Fibroblast of lung (primary cell): Measurements from ENCODE around the gene RILPL2. TPM values are rescaled to one million over a fixed set of nuclear protein-coding genes. Genes with fewer than 3 reads are reported as not detected.
A peak's percentile ranks its signal among the peaks of the same experiment; 100 is the strongest.

ENCODE experiments used
- DNase-seq, 2 donors: peaks; one replicate each; pipeline versions ENCODE4 v3.0.0 to v3.0.0-alpha.2; 2010; ENCODE audit warnings: low read depth in 2 of 2
- H2AFZ ChIP-seq: 2 replicates; pipeline ENCODE4 v1.5.1; 2012; ENCODE audit warnings: low read length, control low read depth, inconsistent platforms
- H3K27ac ChIP-seq: 2 replicates; pipeline ENCODE4 v1.5.1; 2011; ENCODE audit warnings: low read length, control low read depth; ENCODE audit not compliant: insufficient read depth
- H3K27me3 ChIP-seq: 2 replicates; pipeline ENCODE4 v1.5.1; 2011; ENCODE audit warnings: mild to moderate bottlenecking, low read length; ENCODE audit not compliant: control insufficient read depth, insufficient read depth
- H3K36me3 ChIP-seq: 2 replicates; pipeline ENCODE4 v1.5.1; 2011; ENCODE audit warnings: low read length; ENCODE audit not compliant: control insufficient read depth, insufficient read depth
- H3K4me1 ChIP-seq: 2 replicates; pipeline ENCODE4 v1.5.1; 2011; ENCODE audit warnings: low read length; ENCODE audit not compliant: control insufficient read depth, insufficient read depth; ENCODE audit errors: extremely low read depth
- H3K4me2 ChIP-seq: 2 replicates; pipeline ENCODE4 v1.5.1; 2011; ENCODE audit warnings: low read length, control low read depth; ENCODE audit not compliant: insufficient read depth; ENCODE audit errors: extremely low read depth
- H3K4me3 ChIP-seq, 4 experiments: fragments of 200-600 bp in 1 of 4; sonication (generic) in 1 of 4; replicated peaks in 1 of 4; 2 replicates each; pipeline ENCODE4 v1.5.1; 2011 to 2016; ENCODE audit warnings: low read length in 4 of 4, low read depth in 3 of 4, mild to moderate bottlenecking in 3 of 4, control low read depth in 2 of 4, inconsistent platforms in 1 of 4, mixed read lengths in 1 of 4; ENCODE audit not compliant: insufficient read depth in 1 of 4; ENCODE audit errors: control extremely low read depth in 1 of 4
- H3K79me2 ChIP-seq: 2 replicates; pipeline ENCODE4 v1.5.1; 2012; ENCODE audit warnings: mild to moderate bottlenecking, low read length, inconsistent platforms; ENCODE audit not compliant: control insufficient read depth, insufficient read depth
- H3K9ac ChIP-seq: 2 replicates; pipeline ENCODE4 v1.5.1; 2011; ENCODE audit warnings: mild to moderate bottlenecking, low read length, control low read depth; ENCODE audit not compliant: insufficient read depth
- H3K9me3 ChIP-seq: 2 replicates; pipeline ENCODE4 v1.5.1; 2012; ENCODE audit warnings: low read depth, low read length; ENCODE audit not compliant: control insufficient read depth, insufficient read depth
- H4K20me1 ChIP-seq: 2 replicates; pipeline ENCODE4 v1.5.1; 2011; ENCODE audit warnings: low read length; ENCODE audit not compliant: control insufficient read depth, insufficient read depth; ENCODE audit errors: extremely low read depth
- CTCF ChIP-seq, 2 donors: IDR thresholded peaks in 1 of 2; conservative IDR thresholded peaks in 1 of 2; 1 replicate in 1 of 2; 2 replicates in 1 of 2; pipeline ENCODE4 v1.5.1; 2011 to 2012; ENCODE audit warnings: low read length in 2 of 2, control low read depth in 1 of 2, inconsistent platforms in 1 of 2, low read depth in 1 of 2, mild to moderate bottlenecking in 1 of 2
- EZH2 ChIP-seq: IDR thresholded peaks from 2 replicates; pipeline ENCODE4 v1.5.1; 2012; ENCODE audit warnings: low read length, control low read depth, mild to moderate bottlenecking; ENCODE audit errors: missing control alignments
- polyA plus RNA-seq, 2 donors: library from polyadenylated mRNA; depleted of rRNA in 1 of 2; stranded (reverse) in 1 of 2; unstranded in 1 of 2; fragments of >200 nt; gene quantifications; 2 replicates each; pipeline ENCODE4 v1.2.1, GENCODE V29; 2011 to 2012; ENCODE audit warnings: missing spikeins in 1 of 2
- total RNA-seq: library from RNA; depleted of rRNA; stranded (reverse); fragments of >200 nt; gene quantifications from 2 replicates; pipeline ENCODE4 v1.2.1, GENCODE V29; 2014

Gene RILPL2
- total and polyA plus RNA-seq, 2 donors (not counting 1 experiment from before 2014, with no cell fraction given), result 3.7 to 4.5 TPM

- H3K36me3 ChIP-seq, result peaks cover 27% of the 10 kb centered on the region
- no peaks in the 10 kb centered on the region for H3K27me3 ChIP-seq
- no peak overlapping the region for H2AFZ ChIP-seq
- H3K27ac ChIP-seq, result peak overlapping the region; percentile 46
- no peak for TF ChIP-seq EZH2
- TF ChIP-seq CTCF (conservative IDR thresholded peaks at IDR 0.05 in 1 of 2, IDR thresholded peaks at IDR 0.05 in 1 of 2; ENCODE audit: low read depth in 1 of 2, low read length in 2 of 2), result no peak
- peak overlapping the region; percentile 65 for H3K4me2 ChIP-seq
- no peak overlapping the region for H3K9ac ChIP-seq
- H4K20me1 ChIP-seq, result no peaks in the 10 kb centered on the region
- peaks cover 60% of the 10 kb centered on the region for H3K79me2 ChIP-seq
- peaks cover 8% of the 10 kb centered on the region for H3K4me1 ChIP-seq
- H3K4me3 ChIP-seq, result peak overlapping the region in 1 of 4 experiments; percentile 17
- peak; percentile 82 to 90 for DNase-seq
- no peaks in the 10 kb centered on the region for H3K9me3 ChIP-seq
Observed at GRCh38 chr12:123398550-123399254, 37.8 kb downstream of the RILPL2 start.

GRCh38 chr12:123398177-123398549 lies 38.3 kb downstream of the RILPL2 start:
- Histone ChIP-seq H3K9ac (no peak overlapping the region), H3K79me2 (peaks cover 57% of the 10 kb centered on the region), H3K4me1 (peaks cover 8% of the 10 kb centered on the region), H3K4me2 (peak overlapping the region; percentile 26), H3K27me3 (no peaks in the 10 kb centered on the region), H4K20me1 (no peaks in the 10 kb centered on the region), H3K4me3 (peak overlapping the region in 1 of 4 experiments; percentile 17), H3K9me3 (no peaks in the 10 kb centered on the region), H2AFZ (no peak overlapping the region), H3K27ac (peak overlapping the region; percentile 5), H3K36me3 (peaks cover 24% of the 10 kb centered on the region)
- DNase-seq, result peak in 1 of 2 donors; percentile 52
- TF ChIP-seq CTCF (conservative IDR thresholded peaks at IDR 0.05 in 1 of 2, IDR thresholded peaks at IDR 0.05 in 1 of 2; ENCODE audit: low read depth in 1 of 2, low read length in 2 of 2), result no peak
- no peak for TF ChIP-seq EZH2

GRCh38 chr12:123397400-123397799 lies 39.1 kb downstream of the RILPL2 start:
- H3K4me1 ChIP-seq, result peaks cover 10% of the 10 kb centered on the region
- H3K9ac ChIP-seq, result no peak overlapping the region
- TF ChIP-seq CTCF (conservative IDR thresholded peaks at IDR 0.05 in 1 of 2, IDR thresholded peaks at IDR 0.05 in 1 of 2; ENCODE audit: low read depth in 1 of 2, low read length in 2 of 2) (no peak), EZH2 (no peak)
- no peaks in the 10 kb centered on the region for H4K20me1 ChIP-seq
- no peaks in the 10 kb centered on the region for H3K27me3 ChIP-seq
- no peaks in the 10 kb centered on the region for H3K9me3 ChIP-seq
- H3K4me2 ChIP-seq, result no peak overlapping the region
- no peak overlapping the region for H3K4me3 ChIP-seq
- no peak for DNase-seq
- peaks cover 20% of the 10 kb centered on the region for H3K36me3 ChIP-seq
- peak overlapping the region; percentile 28 for H3K27ac ChIP-seq
- H2AFZ ChIP-seq, result no peak overlapping the region
- peaks cover 53% of the 10 kb centered on the region for H3K79me2 ChIP-seq
